Measurements from ENCODE around the gene FAM72B.
"Not testable (repeated sequence)": the region's sequence is repeated elsewhere in the genome, so short reads cannot be mapped to it uniquely, and the experiment has no call there.

- not testable (repeated sequence) for TF ChIP-seq HDAC2 (IDR thresholded peaks at IDR 0.05); CTCF (IDR thresholded peaks at IDR 0.05 in 2 of 3, conservative IDR thresholded peaks at IDR 0.05 in 1 of 3; ENCODE audit: control insufficient read depth in 2 of 3, extremely low read depth in 1 of 3, insufficient read depth in 1 of 3, low read depth in 3 of 3, low read length in 3 of 3); NR2C2 (IDR thresholded peaks at IDR 0.05; ENCODE audit: borderline replicate concordance, control insufficient read depth, insufficient read length, low read depth); BHLHE40 (IDR thresholded peaks at IDR 0.05; ENCODE audit: borderline replicate concordance in 1 of 2, low read depth in 2 of 2, low read length in 1 of 2); NR2F1 (conservative IDR thresholded peaks at IDR 0.05); POLR2A (IDR thresholded peaks at IDR 0.05; ENCODE audit: low read depth, low read length); ATF3 (IDR thresholded peaks at IDR 0.05; ENCODE audit: borderline replicate concordance, extremely low read depth, low read depth, low read length); MXI1 (IDR thresholded peaks at IDR 0.05; ENCODE audit: low read depth, low read length); SMAD5 (IDR thresholded peaks at IDR 0.05; ENCODE audit: low read depth); PKNOX1 (IDR thresholded peaks at IDR 0.05)
Measured at GRCh38 chr1:121140393-121140792, 43.7 kb downstream of the FAM72B start.
